ENCODE measurements around the gene RNASEH2C.
"Not testable (repeated sequence)": the region's sequence is repeated elsewhere in the genome, so short reads cannot be mapped to it uniquely, and the experiment has no call there.

Gene RNASEH2C

DNA sequence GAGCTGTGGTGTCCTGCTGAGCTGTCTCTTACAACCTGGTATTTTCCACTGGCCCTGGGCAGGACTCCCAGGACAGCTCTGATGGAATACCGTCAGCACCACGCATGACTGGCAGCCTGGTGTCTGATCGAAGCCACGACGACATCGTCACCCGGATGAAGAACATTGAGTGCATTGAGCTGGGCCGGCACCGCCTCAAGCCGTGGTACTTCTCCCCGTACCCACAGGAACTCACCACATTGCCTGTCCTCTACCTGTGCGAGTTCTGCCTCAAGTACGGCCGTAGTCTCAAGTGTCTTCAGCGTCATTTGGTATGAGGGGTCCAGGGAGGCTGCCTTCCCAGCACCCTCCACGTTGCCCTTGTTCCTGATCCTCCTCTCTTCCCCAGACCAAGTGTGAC is 6.2 kb downstream of the RNASEH2C start:
- Histone ChIP-seq H3K36me3 (ENCODE audit: control insufficient read depth, insufficient read depth, low read length) (peaks cover 43% of the 10 kb centered on the region), H3K27me3 (ENCODE audit: control insufficient read depth, insufficient read depth, low read length) (no peaks in the 10 kb centered on the region), H3K27ac (ENCODE audit: low read depth, low read length) (no peak overlapping the region), H3K4me1 (ENCODE audit: control insufficient read depth, insufficient read depth, low read length) (peaks cover 15% of the 10 kb centered on the region), H3K4me3 (ENCODE audit: low read length) (no peak overlapping the region), H3K9ac (ENCODE audit: low read length) (no peak overlapping the region)

DNA sequence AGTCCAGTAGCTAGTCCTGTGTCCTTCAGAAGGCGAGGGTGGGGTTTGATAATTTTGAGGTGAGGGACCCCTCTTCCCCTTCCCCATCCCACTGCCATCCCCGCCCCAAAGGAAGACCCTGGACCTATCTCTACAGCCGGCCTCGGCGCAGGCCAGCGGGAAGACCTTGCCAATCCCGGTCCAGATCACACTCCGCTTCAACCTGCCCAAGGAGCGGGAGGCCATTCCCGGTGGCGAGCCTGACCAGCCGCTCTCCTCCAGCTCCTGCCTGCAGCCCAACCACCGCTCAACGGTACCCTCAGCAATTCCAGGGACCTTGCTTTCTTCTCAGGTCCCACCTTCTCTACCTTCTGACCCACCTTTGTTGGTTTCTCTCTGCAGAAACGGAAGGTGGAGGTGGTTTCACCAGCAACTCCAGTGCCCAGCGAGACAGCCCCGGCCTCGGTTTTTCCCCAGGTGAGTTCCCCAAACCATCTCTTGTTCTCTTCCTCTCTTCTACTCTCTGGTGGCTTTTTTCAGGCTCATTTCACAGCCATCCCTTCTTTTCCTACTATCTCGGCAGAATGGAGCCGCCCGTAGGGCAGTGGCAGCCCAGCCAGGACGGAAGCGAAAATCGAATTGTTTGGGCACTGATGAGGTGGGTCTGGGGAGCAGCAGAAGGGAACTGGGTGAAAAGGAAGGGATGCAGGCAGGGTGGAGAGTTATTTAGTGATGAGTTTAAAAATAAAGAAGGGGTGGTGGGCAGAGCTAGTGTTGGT is 7.2 kb downstream of the RNASEH2C start:
- no peak overlapping the region for H3K27ac ChIP-seq (ENCODE audit: low read depth, low read length)
- no peak overlapping the region for H3K9ac ChIP-seq (ENCODE audit: low read length)
- peak overlapping the region; percentile 94 for H3K4me3 ChIP-seq (ENCODE audit: low read length)
- H3K4me1 ChIP-seq (ENCODE audit: control insufficient read depth, insufficient read depth, low read length): peaks cover 6% of the 10 kb centered on the region
- H3K36me3 ChIP-seq (ENCODE audit: control insufficient read depth, insufficient read depth, low read length): peaks cover 41% of the 10 kb centered on the region
- H3K27me3 ChIP-seq (ENCODE audit: control insufficient read depth, insufficient read depth, low read length): no peaks in the 10 kb centered on the region

DNA sequence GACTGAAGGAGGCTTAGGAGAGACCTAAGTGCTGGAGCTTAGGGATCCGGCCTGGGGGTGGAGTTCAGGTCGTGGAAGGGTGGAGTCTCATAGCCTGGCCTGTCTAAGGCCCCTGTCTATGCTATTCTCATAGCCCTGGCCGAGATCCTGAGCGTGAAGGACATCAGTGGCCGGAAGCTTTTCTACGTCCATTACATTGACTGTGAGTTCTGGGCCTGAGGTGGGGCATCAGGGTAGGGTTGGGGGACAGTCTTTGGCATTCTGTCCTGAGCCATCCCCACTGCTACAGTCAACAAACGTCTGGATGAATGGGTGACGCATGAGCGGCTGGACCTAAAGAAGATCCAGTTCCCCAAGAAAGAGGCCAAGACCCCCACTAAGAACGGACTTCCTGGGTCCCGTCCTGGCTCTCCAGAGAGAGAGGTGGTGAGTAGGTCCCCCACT is 7.9 kb downstream of the RNASEH2C start:
- H3K36me3 ChIP-seq (ENCODE audit: control insufficient read depth, insufficient read depth, low read length): peaks cover 34% of the 10 kb centered on the region
- peaks cover 6% of the 10 kb centered on the region for H3K4me1 ChIP-seq (ENCODE audit: control insufficient read depth, insufficient read depth, low read length)
- peak overlapping the region; percentile 94 for H3K4me3 ChIP-seq (ENCODE audit: low read length)
- peak overlapping the region; percentile 100 for H3K27ac ChIP-seq (ENCODE audit: low read depth, low read length)
- peak overlapping the region; percentile 77 for H3K9ac ChIP-seq (ENCODE audit: low read length)
- H3K27me3 ChIP-seq (ENCODE audit: control insufficient read depth, insufficient read depth, low read length): no peaks in the 10 kb centered on the region

DNA sequence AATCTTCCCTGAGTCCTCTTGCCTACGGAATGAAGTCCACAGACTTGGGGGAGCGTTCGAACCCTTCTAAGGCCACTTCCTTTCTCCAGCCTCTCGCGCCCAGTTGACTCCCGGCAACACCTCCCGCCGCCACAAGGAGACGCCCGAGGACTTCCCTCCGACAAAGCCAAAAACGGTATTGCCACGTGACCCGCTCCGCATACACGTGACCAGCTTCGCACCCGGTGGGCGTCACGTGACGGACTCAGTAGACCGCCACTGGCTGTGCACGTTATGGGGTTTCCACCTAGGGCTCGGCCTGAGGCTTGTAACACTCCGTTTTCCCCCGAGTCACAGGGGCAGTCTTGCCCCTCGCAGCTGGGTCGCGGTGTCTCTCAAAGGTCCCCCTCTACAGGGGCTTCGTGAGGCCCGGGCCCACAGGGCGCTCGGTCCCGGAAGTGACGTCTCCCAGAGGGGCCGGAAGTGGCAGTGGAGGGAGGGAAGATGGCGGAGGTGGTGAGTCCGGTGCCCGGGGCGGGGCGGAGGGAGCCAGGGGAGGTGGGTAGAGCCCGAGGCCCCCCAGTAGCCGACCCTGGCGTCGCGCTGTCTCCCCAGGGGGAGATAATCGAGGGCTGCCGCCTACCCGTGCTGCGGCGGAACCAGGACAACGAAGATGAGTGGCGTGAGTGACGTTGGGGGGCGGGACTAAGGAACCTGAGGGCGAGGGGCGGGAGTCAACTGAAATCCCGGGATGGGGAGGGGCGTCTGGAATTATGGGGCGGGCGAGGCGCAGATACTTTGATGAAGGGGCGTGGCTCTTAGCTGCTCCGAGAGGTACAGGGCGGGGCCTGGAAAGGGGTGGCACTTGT is 8.6 kb downstream of the RNASEH2C start, which contains the start of gene KAT5:
Gene KAT5 (plus strand): TSS at position 468 of the 848 bp plus-strand sequence. CDS start 16 bp downstream, at position 484.
- Histone ChIP-seq H3K4me3 (ENCODE audit: low read length) (peak within 1 kb of the TSS; percentile 94), H3K27me3 (ENCODE audit: control insufficient read depth, insufficient read depth, low read length) (no peaks in the 10 kb centered on the region), H3K4me1 (ENCODE audit: control insufficient read depth, insufficient read depth, low read length) (peaks cover 6% of the 10 kb centered on the region), H3K9ac (ENCODE audit: low read length) (peak within 1 kb of the TSS; percentile 88), H3K36me3 (ENCODE audit: control insufficient read depth, insufficient read depth, low read length) (peaks cover 27% of the 10 kb centered on the region), H3K27ac (ENCODE audit: low read depth, low read length) (peak within 1 kb of the TSS; percentile 100)

DNA sequence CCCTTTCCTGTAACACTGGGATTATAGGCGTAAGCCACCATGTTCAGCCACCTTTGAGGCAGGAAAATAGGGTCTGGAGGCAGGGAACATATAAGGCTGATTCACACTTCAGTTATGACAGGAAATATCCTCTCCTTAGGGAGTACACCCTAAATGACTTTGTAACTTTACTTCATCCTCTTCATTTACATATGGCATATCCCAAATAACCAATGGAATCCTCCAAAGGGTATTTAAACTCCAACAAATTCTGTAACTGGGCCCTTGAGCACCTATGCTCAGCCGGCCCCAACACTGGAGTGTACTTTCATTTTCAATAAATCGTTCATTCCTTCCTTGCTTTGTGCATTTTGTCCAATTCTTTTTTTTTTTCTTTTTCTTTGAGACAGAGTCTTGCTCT is 10.2 kb downstream of the RNASEH2C start:
- H3K4me1 ChIP-seq (ENCODE audit: control insufficient read depth, insufficient read depth, low read length): peaks cover 6% of the 10 kb centered on the region
- H3K27me3 ChIP-seq (ENCODE audit: control insufficient read depth, insufficient read depth, low read length): no peaks in the 10 kb centered on the region
- no peak overlapping the region for H3K27ac ChIP-seq (ENCODE audit: low read depth, low read length)
- H3K9ac ChIP-seq (ENCODE audit: low read length): no peak overlapping the region
- H3K36me3 ChIP-seq (ENCODE audit: control insufficient read depth, insufficient read depth, low read length): peaks cover 19% of the 10 kb centered on the region
- no peak overlapping the region for H3K4me3 ChIP-seq (ENCODE audit: low read length)

DNA sequence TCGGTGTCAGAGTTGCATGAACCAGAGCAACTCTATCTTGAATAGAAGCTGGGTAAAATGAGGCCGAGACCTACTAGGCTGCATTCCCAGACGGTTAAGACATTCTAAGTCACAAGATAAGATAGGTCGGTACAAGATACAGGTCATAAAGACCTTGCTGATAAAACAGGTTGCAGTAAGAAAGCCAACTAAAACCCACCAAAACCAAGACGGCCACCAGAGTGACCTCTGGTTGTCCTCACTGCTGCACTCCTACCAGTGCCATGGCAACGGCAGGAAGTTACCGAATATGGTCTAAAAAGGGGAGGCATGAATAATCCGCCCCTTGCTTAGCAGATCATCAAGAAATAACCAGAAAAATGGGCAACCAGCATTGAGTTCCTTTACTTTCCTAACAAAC is 10.9 kb downstream of the RNASEH2C start:
- Histone ChIP-seq H3K4me1 (ENCODE audit: control insufficient read depth, insufficient read depth, low read length) (peaks cover 6% of the 10 kb centered on the region), H3K27me3 (ENCODE audit: control insufficient read depth, insufficient read depth, low read length) (no peaks in the 10 kb centered on the region), H3K36me3 (ENCODE audit: control insufficient read depth, insufficient read depth, low read length) (peaks cover 13% of the 10 kb centered on the region), H3K27ac (ENCODE audit: low read depth, low read length) (no peak overlapping the region), H3K9ac (ENCODE audit: low read length) (no peak overlapping the region), H3K4me3 (ENCODE audit: low read length) (no peak overlapping the region)

DNA sequence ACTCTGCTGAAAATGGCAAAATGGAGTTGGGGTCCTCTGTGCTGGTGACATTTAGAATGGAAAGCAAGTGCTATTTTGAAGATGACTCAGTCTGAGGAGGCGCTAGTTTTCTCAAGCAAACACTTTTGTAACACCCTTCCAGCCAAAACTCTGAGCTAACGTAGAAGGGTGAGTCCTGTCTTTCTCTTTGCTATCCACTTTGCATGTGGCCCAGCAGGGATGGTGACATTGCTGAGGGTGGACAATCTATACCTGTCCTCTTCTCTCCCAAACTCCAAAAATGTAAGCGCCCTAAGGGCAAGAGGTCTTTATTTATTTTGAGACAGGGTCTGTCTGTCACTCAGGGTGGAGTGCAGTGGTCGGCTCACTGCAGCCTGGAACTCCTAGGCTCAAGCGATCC is 12.1 kb downstream of the RNASEH2C start:
- no peaks in the 10 kb centered on the region for H3K27me3 ChIP-seq (ENCODE audit: control insufficient read depth, insufficient read depth, low read length)
- no peak overlapping the region for H3K27ac ChIP-seq (ENCODE audit: low read depth, low read length)
- H3K4me1 ChIP-seq (ENCODE audit: control insufficient read depth, insufficient read depth, low read length): peaks cover 6% of the 10 kb centered on the region
- H3K4me3 ChIP-seq (ENCODE audit: low read length): no peak overlapping the region
- peaks cover 4% of the 10 kb centered on the region for H3K36me3 ChIP-seq (ENCODE audit: control insufficient read depth, insufficient read depth, low read length)
- H3K9ac ChIP-seq (ENCODE audit: low read length): no peak overlapping the region

DNA sequence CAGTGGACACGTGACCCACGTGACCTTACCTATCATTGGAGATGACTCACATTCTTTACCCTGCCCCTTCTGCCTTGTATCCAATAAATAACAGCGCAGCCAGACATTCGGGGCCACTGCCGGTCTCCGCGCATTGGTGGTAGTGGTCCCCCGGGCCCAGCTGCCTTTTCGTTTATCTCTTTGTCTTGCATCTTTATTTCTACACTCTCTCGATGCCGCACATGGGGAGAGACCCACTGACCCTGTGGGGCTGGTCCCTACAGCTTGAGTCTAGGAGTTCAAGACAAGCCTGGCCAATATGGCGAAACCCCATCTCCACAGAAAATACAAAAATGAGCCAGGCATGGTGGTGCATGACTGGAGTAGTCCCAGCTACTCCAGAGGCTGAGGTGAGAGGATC is 13.6 kb downstream of the RNASEH2C start:
- not testable (repeated sequence) for H3K9ac ChIP-seq (ENCODE audit: low read length); H3K36me3 ChIP-seq (ENCODE audit: control insufficient read depth, insufficient read depth, low read length); H3K4me1 ChIP-seq (ENCODE audit: control insufficient read depth, insufficient read depth, low read length); H3K27ac ChIP-seq (ENCODE audit: low read depth, low read length); H3K27me3 ChIP-seq (ENCODE audit: control insufficient read depth, insufficient read depth, low read length); H3K4me3 ChIP-seq (ENCODE audit: low read length)

DNA sequence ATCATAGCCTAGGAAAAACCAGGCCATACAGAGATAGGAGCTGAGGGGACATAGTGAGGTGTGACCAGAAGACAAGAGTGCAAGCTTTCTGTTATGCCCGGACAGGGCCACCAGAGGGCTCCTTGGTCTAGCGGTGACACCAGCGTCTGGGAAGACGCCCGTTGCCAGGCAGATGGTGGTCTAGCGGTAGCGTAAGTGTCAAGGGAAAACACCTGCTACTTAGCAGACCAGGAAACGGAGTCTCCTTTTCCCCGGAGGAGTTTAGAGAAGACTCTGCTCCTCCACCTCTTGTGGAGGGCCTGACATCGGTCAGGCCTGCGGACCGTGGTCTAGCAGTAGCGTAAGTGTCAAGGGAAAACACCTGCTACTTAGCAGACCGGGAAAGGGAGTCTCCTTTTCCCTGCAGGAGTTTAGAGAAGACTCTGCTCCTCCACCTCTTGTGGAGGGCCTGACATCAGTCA is 14.3 kb downstream of the RNASEH2C start:
- H3K27ac ChIP-seq (ENCODE audit: low read depth, low read length); H3K27me3 ChIP-seq (ENCODE audit: control insufficient read depth, insufficient read depth, low read length); H3K9ac ChIP-seq (ENCODE audit: low read length); H3K36me3 ChIP-seq (ENCODE audit: control insufficient read depth, insufficient read depth, low read length); H3K4me1 ChIP-seq (ENCODE audit: control insufficient read depth, insufficient read depth, low read length): not testable (repeated sequence)
- peak overlapping the region; percentile 46 for H3K4me3 ChIP-seq (ENCODE audit: low read length)

DNA sequence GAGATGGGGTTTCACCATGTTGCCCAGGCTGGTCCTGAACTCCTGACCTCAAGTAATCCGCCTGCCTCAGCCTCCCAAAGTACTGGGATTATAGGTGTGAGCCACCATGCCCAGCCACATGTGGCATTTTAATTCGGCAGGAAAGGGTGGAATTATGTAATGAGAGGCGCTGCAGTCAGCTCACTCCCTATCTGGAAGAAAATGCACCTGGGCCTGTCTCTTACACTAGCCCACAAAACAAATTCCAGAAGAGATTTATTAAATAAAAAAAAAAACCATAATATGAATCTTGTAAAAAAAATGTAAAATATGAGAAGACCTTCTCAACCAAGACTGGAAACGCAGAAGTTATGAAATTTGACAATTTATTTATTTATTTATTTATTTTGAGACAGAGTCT is 16.8 kb downstream of the RNASEH2C start:
- Histone ChIP-seq H3K36me3 (ENCODE audit: control insufficient read depth, insufficient read depth, low read length) (no peaks in the 10 kb centered on the region), H3K4me1 (ENCODE audit: control insufficient read depth, insufficient read depth, low read length) (no peaks in the 10 kb centered on the region), H3K4me3 (ENCODE audit: low read length) (no peak overlapping the region), H3K27ac (ENCODE audit: low read depth, low read length) (no peak overlapping the region), H3K27me3 (ENCODE audit: control insufficient read depth, insufficient read depth, low read length) (no peaks in the 10 kb centered on the region), H3K9ac (ENCODE audit: low read length) (no peak overlapping the region)

DNA sequence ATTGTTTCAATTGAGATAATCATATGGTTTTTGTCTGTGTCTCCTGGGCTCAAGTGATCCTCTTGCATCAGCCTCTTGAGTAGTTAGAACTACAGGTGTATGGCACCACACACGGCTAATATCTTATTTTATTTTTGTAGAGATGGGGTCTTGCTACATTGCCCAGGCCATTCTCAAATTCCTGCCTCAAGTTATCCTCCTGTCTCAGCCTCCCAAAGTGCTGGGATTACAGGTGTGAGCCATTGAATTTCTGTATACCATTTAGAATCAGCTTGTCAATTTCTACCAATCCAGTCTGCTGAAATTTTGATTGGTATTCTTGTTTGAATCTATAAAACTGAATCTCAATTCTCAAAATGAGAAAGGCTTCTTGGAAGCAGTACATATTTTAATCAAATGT is 18.9 kb downstream of the RNASEH2C start:
- Histone ChIP-seq H3K27me3 (ENCODE audit: control insufficient read depth, insufficient read depth, low read length) (no peaks in the 10 kb centered on the region), H3K4me1 (ENCODE audit: control insufficient read depth, insufficient read depth, low read length) (no peaks in the 10 kb centered on the region), H3K36me3 (ENCODE audit: control insufficient read depth, insufficient read depth, low read length) (no peaks in the 10 kb centered on the region), H3K4me3 (ENCODE audit: low read length) (no peak overlapping the region), H3K9ac (ENCODE audit: low read length) (no peak overlapping the region), H3K27ac (ENCODE audit: low read depth, low read length) (no peak overlapping the region)

DNA sequence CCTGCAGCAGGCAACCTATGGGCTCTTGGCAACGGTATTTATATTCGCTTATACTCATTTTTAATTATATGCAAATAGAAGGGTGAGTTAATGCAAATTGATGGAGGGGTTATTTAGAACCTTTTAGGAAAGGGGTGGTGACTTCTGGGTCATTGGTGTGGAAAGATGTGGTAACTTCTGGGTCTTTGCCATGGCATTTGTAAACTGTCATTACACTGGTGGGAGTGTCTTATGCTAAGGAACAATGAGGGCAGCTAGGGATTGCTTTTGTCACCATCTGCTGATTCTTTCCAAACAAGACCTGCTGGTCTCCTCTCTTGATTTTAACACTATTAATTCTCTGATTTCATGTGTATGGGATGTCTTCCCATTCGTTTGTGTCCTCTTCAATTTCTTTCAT is 20.2 kb downstream of the RNASEH2C start:
- H3K4me1 ChIP-seq (ENCODE audit: control insufficient read depth, insufficient read depth, low read length): no peaks in the 10 kb centered on the region
- H3K9ac ChIP-seq (ENCODE audit: low read length): no peak overlapping the region
- no peak overlapping the region for H3K27ac ChIP-seq (ENCODE audit: low read depth, low read length)
- H3K36me3 ChIP-seq (ENCODE audit: control insufficient read depth, insufficient read depth, low read length): no peaks in the 10 kb centered on the region
- H3K4me3 ChIP-seq (ENCODE audit: low read length): no peak overlapping the region
- H3K27me3 ChIP-seq (ENCODE audit: control insufficient read depth, insufficient read depth, low read length): no peaks in the 10 kb centered on the region
